Fibroblast of upper back skin (primary cell): ENCODE results near the gene PCP2.

Experiments
- DNase-seq: peaks from one replicate; pipeline ENCODE4 v3.0.0-alpha.2; 2013

PCP2 gene

DNA sequence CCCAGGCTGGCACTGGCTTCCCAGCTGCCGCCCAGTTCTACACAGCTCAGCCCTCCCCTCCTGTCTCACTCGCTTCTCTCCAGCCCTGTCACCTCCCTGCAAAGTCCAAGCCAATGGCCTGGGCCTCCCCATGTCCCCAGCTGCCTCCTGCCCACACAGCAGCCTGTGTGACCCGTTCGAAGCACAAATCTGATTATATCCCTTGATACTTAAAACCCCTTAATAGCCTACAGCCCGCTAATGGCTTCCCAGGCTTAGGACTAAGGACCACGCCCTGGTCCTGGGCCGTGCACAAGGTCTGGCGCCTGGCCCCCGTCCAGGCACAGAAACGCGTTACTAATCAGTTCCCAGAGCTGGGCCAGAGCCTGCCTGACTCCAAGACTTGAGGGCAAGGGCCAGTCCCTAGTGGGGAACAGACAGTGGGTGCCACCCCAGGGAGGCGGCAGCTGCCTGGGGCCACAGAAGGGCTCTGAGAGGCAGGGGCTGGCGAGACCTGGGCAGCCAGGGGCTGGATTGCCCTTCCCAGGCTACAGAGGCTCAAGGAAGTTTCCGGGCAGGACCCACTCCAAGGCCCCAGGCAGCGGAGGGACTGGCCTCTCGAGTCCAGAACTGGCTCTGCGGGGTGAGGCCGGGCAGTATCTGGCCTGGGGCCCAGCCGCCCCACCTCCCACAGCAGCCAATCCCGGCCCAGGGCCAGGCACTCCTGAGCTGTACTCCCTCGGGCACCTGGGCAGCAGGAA is 14.6 kb downstream of the PCP2 start:
- DNase-seq: no peak

DNA sequence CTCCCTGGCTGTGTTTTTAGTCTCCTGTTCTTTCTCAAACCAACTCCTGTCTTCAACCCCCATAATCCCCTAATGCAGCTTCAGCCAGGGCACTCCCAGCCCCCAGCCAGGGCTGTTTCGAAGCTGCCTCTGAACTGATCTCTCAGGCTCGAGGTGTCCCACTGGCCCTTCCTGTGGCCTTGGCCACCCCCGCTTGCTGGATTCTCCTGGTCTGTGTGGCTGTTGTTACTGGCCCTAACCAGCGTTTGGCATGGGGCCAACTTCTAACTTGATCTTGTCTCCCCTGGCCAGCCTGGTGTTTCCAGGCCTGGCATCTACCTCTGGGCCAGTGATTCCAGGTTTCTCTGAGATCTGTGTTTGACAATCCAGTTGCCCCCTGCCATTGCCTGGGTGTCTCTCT is 15.2 kb downstream of the PCP2 start:
- DNase-seq: no peak

DNA sequence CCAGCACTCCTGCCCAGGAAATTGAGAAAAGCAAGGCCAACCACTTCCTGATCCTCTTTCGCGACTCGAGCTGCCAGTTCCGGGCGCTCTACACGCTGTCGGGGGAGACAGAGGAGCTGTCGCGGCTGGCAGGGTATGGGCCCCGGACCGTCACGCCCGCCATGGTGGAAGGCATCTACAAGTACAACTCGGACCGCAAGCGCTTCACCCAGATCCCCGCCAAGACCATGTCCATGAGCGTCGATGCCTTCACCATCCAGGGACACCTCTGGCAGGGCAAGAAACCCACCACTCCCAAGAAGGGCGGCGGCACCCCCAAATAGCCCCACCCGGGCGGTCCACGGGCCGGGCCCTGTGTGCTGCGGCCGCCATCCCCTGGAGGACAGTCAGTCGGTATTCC is 15.8 kb downstream of the PCP2 start:
- no peak for DNase-seq

DNA sequence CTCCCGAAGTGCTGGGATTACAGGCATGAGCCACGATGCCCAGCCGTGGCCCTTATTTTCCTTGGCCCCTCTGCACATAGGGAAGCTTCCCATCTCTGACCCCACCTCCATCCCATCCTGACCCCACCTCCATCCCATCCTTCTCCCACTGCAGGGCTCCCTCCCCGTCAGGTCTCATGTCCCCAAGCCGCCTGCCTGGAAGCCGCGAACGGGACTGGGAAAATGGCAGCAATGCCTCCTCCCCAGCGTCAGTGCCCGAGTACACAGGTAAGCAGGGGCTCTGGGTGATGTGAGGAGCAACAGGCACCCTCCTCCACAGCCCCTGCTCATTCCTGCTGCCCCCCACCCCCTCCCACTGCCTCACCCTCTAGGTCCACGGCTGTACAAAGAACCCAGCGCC is 16.3 kb downstream of the PCP2 start:
- no peak for DNase-seq

DNA sequence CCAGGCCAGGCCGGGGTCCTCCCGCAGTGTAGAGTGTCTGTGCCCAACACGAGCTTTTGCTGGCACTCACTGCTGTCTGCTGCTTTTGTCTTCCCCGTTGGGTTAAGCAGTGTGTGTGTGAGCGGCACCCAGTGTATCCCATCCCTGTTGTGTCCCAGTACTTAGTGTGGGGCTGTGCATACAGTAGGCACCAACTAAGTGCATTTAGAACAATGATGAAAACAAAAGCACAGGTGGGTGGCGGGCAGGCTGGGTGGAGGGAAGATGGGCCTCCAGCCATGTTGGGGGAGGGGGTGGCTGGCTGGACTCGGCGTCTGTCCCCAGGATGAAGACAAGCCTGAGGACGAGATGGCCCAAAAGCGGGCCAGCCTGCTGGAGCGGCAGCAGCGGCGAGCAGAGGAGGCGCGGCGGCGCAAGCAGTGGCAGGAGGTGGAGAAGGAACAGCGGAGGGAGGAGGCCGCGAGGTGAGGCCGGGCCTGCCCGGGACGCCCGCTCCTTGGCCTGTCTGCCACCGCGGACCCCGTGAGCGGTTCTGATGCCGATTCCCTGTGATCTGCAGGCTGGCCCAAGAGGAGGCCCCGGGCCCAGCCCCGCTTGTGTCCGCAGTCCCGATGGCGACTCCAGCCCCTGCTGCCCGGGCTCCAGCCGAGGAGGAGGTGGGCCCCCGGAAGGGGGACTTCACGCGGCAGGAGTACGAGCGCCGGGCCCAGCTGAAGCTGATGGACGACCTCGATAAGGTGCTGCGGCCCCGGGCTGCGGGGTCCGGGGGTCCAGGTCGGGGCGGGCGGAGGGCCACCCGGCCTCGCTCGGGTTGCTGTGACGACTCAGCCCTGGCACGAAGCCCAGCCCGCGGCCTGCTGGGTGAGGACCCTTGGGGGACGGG is 18.4 kb downstream of the PCP2 start:
- DNase-seq: no peak

DNA sequence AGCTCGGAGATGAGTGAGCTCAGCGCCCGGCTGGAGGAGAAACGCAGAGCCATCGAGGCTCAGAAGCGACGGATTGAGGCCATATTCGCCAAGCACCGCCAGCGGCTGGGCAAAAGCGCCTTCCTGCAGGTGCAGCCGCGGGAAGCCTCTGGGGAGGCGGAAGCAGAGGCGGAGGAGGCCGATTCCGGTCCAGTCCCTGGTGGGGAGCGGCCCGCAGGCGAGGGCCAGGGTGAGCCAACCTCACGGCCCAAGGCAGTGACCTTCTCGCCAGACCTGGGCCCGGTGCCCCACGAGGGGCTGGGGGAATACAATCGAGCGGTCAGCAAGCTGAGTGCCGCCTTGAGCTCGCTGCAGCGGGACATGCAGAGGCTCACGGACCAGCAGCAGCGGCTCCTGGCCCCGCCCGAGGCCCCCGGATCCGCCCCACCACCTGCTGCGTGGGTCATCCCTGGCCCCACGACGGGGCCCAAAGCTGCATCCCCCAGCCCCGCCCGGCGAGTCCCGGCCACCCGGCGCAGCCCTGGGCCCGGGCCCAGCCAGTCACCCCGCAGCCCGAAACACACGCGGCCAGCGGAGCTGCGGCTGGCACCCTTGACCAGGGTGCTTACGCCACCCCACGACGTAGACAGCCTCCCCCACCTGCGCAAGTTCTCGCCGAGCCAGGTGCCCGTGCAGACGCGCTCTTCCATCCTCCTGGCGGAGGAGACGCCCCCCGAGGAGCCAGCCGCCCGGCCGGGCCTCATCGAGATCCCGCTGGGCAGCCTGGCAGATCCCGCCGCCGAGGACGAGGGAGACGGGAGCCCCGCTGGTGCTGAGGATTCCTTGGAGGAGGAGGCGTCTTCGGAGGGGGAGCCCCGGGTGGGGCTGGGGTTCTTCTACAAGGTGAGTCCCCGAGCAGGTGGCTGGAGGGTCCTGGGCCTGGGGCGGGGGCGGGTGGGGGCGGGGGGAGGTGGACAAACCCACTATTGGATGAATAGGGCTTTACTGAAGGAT is 20.9 kb downstream of the PCP2 start:
- DNase-seq: no peak

DNA sequence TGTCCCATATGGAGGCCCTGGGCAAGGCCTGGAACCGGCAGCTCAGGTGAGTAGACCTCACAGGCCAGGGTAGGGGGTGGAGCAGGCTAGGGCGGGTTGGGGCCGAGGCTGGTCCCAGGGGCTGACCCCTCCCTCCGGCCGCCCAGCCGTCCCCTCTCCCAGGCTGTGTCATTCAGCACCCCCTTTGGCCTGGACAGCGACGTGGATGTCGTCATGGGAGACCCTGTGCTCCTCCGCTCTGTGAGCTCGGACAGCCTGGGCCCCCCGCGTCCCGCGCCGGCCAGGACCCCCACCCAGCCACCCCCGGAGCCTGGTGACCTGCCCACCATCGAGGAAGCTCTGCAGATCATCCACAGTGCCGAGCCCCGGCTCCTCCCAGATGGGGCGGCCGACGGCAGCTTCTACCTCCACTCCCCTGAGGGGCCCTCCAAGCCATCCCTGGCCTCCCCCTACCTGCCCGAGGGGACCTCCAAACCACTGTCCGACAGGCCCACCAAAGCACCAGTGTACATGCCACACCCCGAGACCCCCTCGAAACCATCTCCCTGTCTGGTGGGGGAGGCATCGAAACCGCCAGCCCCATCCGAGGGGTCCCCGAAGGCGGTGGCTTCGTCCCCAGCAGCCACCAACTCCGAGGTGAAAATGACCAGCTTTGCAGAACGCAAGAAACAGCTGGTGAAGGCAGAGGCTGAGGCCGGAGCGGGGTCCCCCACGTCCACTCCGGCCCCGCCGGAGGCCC is 21.8 kb downstream of the PCP2 start:
- DNase-seq: no peak

DNA sequence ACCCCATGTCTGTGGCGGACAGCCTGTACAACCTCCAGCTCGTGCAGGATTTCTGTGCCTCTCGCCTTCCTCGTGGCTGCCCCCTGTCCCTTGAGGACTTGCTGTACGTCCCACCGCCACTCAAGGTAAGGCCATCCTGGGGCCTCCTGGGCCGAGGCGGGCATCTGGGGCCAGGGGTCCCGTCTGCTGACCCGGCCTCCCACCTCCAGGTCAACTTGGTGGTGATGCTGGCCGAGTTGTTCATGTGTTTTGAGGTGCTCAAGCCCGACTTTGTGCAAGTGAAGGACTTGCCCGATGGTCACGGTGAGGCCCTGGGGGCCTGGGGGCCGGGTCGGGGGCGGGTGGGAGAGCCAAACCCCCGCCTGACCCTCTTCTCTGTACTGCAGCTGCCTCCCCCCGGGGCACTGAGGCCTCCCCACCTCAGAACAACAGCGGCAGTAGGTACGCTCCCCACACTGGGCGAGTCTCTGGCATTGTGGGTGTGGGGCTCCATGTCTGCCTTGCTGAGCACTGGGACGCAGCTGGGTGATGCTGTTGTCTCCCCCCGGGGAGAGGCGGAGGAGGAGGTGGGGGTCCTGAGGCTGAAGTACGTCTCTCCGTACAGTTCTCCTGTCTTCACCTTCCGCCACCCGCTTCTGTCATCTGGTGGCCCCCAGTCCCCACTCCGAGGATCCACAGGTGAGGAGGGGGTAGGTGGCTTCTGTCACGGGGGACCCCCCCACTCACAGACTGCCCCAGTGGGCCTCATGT is 22.9 kb downstream of the PCP2 start:
- no peak for DNase-seq

DNA sequence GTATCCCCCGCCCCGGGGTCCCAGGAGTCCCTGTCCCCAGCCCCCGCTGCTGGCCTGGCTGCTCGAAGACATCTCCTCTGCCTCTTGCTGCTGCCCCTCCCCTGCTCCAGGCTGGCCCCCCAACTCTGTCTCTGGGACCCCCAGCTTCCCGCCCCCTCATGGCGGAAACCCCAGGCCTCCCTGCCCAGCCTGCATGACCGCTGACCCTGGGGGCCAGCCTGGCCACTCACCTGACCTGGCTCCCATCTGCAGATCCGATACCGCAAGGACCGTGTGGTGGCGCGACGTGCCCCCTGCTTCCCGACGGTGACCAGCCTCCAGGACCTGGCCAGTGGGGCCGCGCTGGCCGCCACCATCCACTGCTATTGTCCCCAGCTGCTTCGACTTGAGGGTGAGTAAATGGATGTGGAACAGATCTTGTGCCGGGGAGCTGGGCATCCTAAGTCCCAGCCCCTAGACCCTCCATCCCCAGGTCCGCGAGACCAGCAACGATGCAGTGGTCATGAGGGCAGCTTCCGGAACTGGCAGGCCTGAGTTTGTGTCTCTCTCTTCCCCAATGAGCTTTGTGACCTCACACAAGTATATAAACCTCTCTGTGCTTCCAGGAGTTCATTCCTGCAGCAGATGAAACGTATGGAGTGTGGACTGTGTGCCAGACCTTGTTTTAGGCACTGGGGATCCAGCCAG is 25.5 kb downstream of the PCP2 start:
- DNase-seq: no peak

DNA sequence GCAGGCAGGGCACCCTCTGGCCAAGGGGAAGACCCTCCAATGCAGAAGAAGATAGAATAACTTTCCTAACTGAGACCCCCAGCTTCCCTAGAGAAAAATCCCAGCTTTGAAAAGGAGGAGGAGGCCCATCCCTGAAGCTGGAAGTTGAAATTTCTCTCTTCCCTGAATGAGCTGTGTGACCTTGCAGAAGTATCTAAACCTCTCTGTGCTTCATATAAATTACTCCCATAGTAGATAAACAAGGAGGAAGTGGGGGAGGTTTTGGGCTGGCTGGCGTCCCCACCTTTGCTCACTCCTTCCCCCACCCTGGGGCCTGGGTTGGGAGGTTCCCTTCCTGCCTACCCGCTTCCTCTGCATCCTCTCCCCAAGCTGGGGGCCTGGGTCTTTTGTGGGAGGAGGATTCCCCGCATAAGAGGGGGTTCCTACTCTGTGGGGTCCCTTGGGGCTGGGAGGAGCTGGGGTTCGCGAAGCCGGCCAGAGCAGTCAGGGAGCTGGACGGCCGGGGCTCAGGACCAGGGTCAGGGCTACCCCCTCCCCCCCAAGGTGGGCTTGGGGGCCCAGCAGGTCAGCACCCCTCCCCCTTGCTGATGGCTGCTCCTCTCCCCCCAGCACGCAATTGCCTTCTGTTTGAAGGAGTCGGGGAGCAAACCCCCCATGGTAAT is 26.2 kb downstream of the PCP2 start:
- DNase-seq: no peak

DNA sequence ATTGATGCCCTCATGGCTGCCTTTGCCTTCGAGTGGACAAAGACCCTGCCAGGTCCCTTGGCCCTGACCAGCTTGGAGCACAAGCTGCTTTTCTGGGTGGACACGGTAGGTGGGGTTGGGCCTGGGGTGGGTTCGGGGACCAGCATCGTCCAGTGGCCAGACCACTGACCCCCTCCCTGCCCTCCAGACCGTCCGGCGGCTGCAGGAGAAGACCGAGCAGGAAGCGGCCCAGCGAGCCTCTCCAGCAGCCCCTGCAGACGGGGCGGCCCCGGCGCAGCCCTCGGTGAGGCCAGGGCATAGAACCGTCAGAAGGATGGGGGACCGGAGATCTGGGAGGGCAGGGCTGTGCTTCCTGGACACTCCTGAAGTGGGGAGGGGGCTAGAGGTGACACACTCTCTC is 27.2 kb downstream of the PCP2 start:
- no peak for DNase-seq

DNA sequence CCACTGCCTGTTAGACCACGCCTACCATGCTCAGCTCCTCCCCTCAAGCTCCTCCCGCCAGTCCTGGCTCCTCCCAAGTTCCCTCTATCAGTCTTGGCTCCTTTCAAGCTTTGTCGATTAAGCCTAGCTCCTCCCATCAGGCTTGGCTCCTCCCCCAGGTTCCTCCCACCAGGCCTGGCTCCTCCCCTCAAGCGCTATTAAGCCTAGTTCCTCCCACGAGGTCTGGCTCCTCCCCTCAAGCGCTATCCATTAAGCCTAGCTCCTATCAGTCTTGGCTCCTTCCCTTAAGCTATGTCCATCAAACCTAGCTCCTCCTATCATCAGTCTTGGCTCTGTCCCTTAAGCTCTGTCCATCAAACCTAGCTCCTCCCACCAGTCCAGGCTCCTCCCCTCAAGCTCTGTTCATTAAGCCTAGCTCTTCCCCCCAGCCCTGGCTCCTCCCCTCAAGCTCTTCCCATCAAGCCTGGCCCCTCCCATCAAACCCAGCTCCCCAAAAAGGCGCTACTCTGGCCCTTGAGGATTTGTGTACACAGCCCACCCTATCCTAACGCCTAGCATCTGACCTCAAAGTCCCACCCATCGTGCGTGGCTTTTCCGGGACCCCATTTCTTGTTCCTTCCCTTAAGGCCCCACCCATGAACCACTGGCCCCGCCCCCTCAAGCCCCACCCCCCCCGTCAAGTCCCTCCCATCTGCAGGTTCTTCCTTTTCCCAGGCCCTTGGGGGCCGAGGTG is 27.9 kb downstream of the PCP2 start:
- no peak for DNase-seq

DNA sequence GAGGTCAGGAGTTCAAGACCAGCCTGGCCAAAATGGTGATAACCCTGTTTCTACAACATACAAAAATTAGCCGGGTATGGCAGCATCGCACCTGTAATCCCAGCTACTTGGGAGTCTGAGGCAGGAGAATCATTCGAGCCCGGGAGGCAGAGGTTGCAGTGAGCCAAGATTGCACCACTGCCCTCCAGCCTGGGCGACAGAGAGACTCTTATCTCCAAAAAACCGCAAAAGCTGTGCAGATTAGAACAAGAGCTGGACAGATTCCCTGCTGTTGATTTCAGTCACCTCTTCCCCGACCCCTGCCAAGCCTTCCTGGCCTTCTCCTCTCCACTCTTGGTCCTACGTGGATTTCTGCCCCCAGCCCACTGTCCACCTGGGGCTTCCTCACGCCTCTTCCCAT is 29.6 kb downstream of the PCP2 start:
- DNase-seq: no peak

DNA sequence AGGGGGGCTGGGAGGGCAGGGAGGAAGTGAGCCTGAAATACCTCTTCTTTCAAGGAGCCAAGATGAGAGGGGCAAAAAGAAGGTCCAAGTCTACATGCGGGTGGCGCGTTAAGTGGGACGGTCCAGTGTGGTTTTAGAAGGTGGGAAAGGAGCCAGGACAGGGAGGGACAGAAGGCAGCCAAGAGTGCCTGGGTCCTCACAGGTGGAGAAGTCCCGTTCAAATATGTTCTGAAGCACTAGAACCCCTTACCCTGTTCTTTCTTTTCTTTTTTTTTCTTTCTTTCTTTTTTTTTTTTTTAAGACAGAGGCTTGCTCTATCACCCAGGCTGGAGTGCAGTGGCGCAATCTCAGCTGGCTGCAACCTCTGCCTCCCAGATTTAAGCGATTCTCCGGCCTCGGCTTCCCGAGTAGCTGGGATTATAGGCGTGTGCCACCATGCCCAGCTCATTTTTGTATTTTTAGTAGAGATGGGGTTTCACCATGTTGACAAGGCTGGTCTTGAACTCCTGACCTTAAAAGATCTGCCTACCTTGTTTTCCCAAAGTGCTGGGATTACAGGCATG is 30.5 kb downstream of the PCP2 start:
- no peak for DNase-seq

DNA sequence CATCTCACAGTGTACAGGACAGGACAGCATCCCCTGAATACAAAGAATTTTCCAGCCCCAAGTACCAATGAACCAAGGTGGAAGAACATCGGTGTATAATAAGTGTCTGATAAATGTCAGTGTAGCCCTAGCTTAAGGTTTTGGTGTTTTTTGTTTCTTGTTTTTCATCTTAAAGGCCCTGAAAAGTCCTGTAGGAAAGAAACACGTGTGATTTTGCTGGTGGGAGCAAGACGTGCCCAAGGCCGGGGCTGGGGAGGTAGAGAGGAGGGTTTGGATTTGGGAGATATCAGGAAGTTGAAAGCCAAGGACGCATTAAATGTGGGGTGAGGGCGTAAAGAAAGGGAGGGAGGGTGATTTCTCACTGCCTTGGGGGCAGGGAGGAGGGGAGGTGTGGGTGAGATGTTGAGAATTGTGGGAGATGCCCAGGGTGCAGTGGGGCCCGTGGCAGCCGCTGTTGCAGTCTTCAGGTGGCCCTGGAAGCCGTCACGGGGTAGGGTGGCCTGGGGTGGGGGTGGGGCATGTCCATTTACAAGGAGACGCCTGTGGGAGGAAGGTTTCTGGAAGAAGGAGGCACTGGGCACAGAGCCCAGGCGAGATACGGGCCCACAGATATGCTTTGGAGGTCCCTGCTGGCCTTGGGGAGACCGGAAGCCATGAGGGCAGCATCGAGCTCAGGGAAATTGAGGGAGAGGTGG is 31.1 kb downstream of the PCP2 start:
- DNase-seq: no peak

DNA sequence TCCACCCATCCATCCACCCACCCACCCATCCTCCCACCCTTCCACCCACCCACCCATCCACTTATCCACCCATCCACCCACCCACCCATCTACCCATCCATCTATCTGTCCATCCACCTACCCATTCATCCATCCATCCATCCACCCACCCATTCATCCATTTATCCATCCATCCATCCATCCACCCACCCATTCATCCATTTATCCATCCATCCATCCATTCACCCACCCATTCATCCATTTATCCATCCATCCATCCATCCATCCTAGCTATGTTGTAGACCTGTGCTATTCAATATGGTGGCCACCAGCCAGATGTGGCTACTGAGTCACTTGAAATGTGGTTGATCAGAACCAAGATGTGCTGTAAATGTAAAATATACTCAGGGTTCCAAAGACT is 32.8 kb downstream of the PCP2 start:
- DNase-seq: no peak

DNA sequence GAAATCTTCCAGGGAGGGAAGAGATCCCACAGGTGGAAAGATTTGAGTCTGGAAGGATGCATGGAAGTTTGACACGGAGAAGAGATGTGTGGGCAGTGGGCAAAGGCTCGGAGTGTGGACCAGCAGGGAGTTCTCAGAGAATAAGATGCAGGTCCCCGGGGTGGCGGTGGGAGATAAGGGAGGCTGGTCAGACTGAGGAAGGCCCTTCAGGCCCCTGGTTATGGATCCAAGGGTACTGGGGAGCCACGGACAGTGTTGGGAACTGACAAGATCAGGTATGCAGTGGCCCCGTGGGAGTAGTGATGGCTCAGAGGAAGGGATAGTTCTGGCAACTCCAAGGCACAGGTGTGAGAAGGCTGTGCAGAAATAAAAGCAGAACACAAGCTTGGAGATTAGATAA is 35.3 kb downstream of the PCP2 start:
- DNase-seq: no peak

DNA sequence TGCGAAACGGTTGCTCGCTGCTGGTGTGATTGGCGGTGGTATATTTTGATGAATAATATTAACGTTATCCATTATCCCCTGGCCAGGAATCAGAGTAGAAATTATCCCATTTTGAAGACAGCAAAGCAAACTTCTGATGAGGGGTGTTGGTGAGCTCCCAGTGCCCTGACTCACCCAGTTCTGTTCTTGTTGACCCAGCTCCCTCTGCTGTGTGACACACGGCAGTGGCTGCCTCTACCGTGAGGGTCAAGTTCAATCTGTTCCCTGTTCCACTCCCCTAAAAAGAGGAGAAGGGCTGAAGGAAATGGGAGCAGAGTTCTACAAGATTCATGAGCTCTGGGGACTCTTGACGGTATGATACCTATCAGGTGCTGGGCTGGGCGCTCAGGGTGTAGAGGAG is 35.8 kb downstream of the PCP2 start:
- DNase-seq: no peak
